Osteocyte (in vitro differentiated cells): ENCODE data around the gene EXD3. TPM values are rescaled to one million over a fixed set of nuclear protein-coding genes. Genes with fewer than 3 reads are reported as not detected.

Experiments
- DNase-seq: peaks from one replicate; pipeline ENCODE4 v3.0.0; 2021; ENCODE audit warnings: mixed read lengths; ENCODE audit not compliant: unreplicated experiment; ENCODE audit errors: extremely low spot score
- H3K27ac Mint-ChIP-seq: one replicate; pipeline ENCODE4 v1.8.0; 2021; ENCODE audit warnings: mild to moderate bottlenecking, mixed read lengths; ENCODE audit not compliant: unreplicated experiment
- H3K27me3 Mint-ChIP-seq: one replicate; pipeline ENCODE4 v1.8.0; 2021; ENCODE audit warnings: mixed read lengths; ENCODE audit not compliant: unreplicated experiment
- H3K36me3 Mint-ChIP-seq: one replicate; pipeline ENCODE4 v1.8.0; 2021; ENCODE audit warnings: mixed read lengths; ENCODE audit not compliant: unreplicated experiment
- H3K4me1 Mint-ChIP-seq: one replicate; pipeline ENCODE4 v1.8.0; 2021; ENCODE audit warnings: mixed read lengths; ENCODE audit not compliant: unreplicated experiment
- H3K4me3 Mint-ChIP-seq: one replicate; pipeline ENCODE4 v1.8.0; 2021; ENCODE audit warnings: mild to moderate bottlenecking, moderate library complexity, mixed read lengths; ENCODE audit not compliant: unreplicated experiment
- H3K9me3 Mint-ChIP-seq: one replicate; pipeline ENCODE4 v1.8.0; 2021; ENCODE audit warnings: mixed read lengths; ENCODE audit not compliant: unreplicated experiment
- total RNA-seq: library from RNA; stranded (reverse); gene quantifications from 2 replicates; pipeline ENCODE4 v1.2.1, GENCODE V29; 2021
- TF ChIP-seq, protein P1 (sequence below): fragments of 200-600 bp; sonication (generic); IDR thresholded peaks from 2 replicates; pipeline ENCODE4 v1.5.0; 2021; ENCODE audit warnings: antibody characterized with exemption, mild to moderate bottlenecking, moderate library complexity

Gene EXD3
- total RNA-seq, 1 donor from 2014 or later = 21.5 TPM

DNA sequence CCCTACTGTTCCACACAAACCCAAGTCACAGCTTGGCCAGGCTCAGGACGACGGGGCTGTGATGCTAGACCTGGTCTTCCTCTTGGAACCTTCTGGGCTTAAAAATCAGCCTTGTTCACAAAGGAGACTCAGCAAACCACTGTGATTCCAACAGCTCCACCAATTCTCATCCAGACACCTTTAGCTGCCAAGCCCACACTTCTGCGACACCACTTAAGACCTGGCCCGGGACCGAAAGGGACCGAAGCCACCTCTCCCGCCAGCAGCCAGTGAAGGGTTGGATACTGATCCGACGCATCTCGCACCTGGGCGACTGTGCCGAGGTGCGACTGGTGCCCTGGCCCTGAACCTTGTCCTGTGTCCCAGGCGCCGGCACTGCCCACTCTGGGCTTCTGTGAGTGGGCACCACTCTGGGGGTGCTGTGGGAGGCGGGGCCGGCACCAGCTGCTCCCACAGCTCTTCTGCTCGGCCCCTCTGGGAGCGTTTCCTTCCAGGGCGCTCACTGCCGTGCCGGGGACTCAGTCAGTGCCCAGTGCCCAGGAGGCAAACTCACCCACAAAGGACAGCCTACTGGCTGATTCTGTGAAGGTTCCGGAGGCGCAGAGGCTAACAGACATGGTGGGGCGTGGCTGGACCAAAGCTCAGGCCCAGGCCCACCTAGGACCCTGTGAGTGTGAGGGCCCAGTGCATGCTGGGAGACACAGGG lies 50.9 kb downstream of the EXD3 start:
- Mint-ChIP-seq H3K4me3 (no peak overlapping the region), H3K27me3 (no peaks in the 10 kb centered on the region), H3K4me1 (no peaks in the 10 kb centered on the region), H3K9me3 (no peaks in the 10 kb centered on the region), H3K27ac (no peak overlapping the region), H3K36me3 (peaks cover 2% of the 10 kb centered on the region)
- DNase-seq = no peak
- TF ChIP-seq, protein P1, sequence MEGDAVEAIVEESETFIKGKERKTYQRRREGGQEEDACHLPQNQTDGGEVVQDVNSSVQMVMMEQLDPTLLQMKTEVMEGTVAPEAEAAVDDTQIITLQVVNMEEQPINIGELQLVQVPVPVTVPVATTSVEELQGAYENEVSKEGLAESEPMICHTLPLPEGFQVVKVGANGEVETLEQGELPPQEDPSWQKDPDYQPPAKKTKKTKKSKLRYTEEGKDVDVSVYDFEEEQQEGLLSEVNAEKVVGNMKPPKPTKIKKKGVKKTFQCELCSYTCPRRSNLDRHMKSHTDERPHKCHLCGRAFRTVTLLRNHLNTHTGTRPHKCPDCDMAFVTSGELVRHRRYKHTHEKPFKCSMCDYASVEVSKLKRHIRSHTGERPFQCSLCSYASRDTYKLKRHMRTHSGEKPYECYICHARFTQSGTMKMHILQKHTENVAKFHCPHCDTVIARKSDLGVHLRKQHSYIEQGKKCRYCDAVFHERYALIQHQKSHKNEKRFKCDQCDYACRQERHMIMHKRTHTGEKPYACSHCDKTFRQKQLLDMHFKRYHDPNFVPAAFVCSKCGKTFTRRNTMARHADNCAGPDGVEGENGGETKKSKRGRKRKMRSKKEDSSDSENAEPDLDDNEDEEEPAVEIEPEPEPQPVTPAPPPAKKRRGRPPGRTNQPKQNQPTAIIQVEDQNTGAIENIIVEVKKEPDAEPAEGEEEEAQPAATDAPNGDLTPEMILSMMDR = no peak

DNA sequence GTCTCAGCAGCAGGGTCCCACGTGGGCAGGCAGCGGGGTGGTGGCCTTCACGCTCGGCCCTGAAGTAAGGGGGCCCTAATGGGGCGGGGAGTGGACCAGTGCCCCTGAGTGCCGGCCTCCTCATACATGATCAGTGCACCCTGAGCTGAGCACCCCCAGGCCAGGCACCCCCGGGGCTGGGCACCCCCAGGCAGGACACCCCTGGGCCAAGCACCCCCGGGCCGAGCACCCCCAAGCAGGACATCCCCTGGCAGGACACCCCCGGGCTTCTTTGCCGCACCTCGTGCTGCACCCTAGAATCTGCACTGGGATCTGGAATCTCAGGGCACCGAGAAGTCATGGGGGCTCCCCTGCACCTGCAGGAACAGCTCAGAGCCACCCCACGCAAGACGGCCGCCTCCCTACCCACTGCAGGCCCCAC lies 51.4 kb downstream of the EXD3 start:
- peaks cover 2% of the 10 kb centered on the region for H3K36me3 Mint-ChIP-seq
- TF ChIP-seq, protein P1 = no peak
- DNase-seq = no peak
- H3K4me3 Mint-ChIP-seq = no peak overlapping the region
- H3K27me3 Mint-ChIP-seq = no peaks in the 10 kb centered on the region
- H3K9me3 Mint-ChIP-seq = no peaks in the 10 kb centered on the region
- no peak overlapping the region for H3K27ac Mint-ChIP-seq
- H3K4me1 Mint-ChIP-seq = no peaks in the 10 kb centered on the region

GRCh38 chr9:137370865-137371520 lies 52.0 kb downstream of the EXD3 start:
- TF ChIP-seq, protein P1 = no peak
- Mint-ChIP-seq H3K36me3 (peaks cover 2% of the 10 kb centered on the region), H3K9me3 (no peaks in the 10 kb centered on the region), H3K4me1 (no peaks in the 10 kb centered on the region), H3K27ac (no peak overlapping the region), H3K27me3 (no peaks in the 10 kb centered on the region), H3K4me3 (no peak overlapping the region)
- DNase-seq = no peak

- no peaks in the 10 kb centered on the region for H3K9me3 Mint-ChIP-seq
- no peak for DNase-seq
- H3K4me1 Mint-ChIP-seq = no peaks in the 10 kb centered on the region
Observed at GRCh38 chr9:137369911-137370764, 52.8 kb downstream of the EXD3 start.

More at GRCh38 chr9:137369911-137370764, 52.8 kb downstream of the EXD3 start:
- Mint-ChIP-seq H3K4me3 (no peak overlapping the region), H3K36me3 (peaks cover 2% of the 10 kb centered on the region), H3K27me3 (no peaks in the 10 kb centered on the region), H3K27ac (no peak overlapping the region)
- TF ChIP-seq, protein P1 = no peak
